ENCODE measurements around the gene SETDB1. TPM values are rescaled to one million over a fixed set of nuclear protein-coding genes. Genes with fewer than 3 reads are reported as not detected.
"Not testable (repeated sequence)": the region's sequence is repeated elsewhere in the genome, so short reads cannot be mapped to it uniquely, and the experiment has no call there.

Gene SETDB1
- total RNA-seq: 10 to 100 TPM; 58.5 to 59.3 TPM

DNA sequence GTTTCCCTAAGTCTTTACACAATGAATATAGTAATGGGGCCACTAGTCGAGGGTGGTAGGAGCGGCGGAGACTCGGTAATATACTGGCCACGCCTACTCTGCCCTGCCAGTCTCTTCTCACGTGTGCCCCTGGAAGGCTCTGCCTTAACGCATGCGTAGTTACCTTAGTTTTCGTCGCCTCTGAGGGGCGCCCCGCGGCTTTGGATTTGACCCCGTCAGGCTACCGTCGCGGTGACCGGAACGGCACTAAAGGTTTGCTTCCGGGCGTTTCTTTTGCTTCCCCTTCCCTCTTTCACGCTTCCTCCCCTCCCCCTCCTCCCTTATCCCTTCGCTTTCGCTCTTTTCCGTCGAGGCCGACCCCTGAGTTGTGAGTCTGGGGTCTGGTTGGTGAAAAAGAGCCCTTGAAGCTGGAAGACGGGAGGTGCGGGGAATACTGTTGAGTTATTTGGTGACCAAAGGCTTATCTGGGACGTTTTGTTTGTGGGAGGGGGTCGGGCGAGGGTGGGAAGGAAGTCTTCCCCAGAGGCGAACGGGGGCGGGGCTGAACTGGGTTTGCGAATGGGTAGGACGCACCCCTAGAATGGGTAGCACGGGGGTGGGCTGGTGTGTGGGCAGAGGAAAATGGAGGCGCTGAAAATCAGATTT, at the start of gene SETDB1:
TSS of gene SETDB1 (plus strand) at position 267 of the 645 bp plus-strand sequence. CDS start 1,352 bp downstream, outside the sequence.
- ATAC-seq (peak; percentile 98), DNase-seq (peak; percentile 98)
- Mint-ChIP-seq H3K4me3 (peak within 1 kb of the TSS; percentile 97), H3K27ac (peak within 1 kb of the TSS; percentile 97), H3K36me3 (ENCODE audit: low read depth) (peaks cover 41% of the 10 kb centered on the region), H3K4me1 (ENCODE audit: low read depth) (peaks cover 26% of the 10 kb centered on the region), H3K27me3 (ENCODE audit: low read depth) (no peaks in the 10 kb centered on the region), H3K9me3 (ENCODE audit: insufficient read depth) (no peaks in the 10 kb centered on the region)
- ChIA-PET POLR2A (interaction anchor here (0.7 to 2.0 kb wide), 7 partner anchors 36 to 437 kb away, joined by 3 to 5 read pairs (median 3); partner anchors contain the start of genes ENSA and MCL1), CTCF (interaction anchor here (1.1 to 2.5 kb wide), 6 partner anchors 47 to 365 kb away, joined by 3 to 7 read pairs (median 5); partner anchors contain the start of gene MINDY1)

DNA sequence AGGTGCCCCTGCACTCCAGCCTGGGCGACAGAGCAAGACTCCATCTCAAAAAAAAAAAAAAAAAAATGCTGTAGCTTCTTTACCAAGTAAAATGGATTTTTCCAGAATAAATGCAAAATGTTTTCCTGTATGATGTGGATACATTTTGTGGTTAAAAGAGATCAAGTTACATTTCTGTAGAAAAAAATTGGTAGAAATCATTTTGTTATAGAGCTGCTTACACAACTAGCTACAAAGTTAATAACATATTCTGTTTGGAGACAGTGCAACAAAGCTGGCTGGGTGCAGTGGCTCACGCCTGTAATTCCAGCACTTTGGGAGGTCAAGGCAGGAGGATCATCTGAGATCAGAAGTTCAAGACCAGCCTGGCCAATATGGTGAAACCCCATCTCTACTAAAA, 47.2 kb upstream of the SETDB1 start:
- not testable (repeated sequence) for H3K9me3 Mint-ChIP-seq (ENCODE audit: insufficient read depth); H3K4me3 Mint-ChIP-seq; H3K36me3 Mint-ChIP-seq (ENCODE audit: low read depth); DNase-seq; H3K27me3 Mint-ChIP-seq (ENCODE audit: low read depth); H3K27ac Mint-ChIP-seq; ATAC-seq
- peaks cover 42% of the 10 kb centered on the region for H3K4me1 Mint-ChIP-seq (ENCODE audit: low read depth)
- POLR2A ChIA-PET: interaction anchor here (0.6 to 0.7 kb wide), 2 partner anchors 44 to 443 kb away, joined by 3 read pairs; no protein-coding TSS in a partner anchor
- CTCF ChIA-PET: interaction anchor here (1.8 kb wide), 2 partner anchors 11 to 43 kb away, joined by 8 to 10 read pairs; no protein-coding TSS in a partner anchor

DNA sequence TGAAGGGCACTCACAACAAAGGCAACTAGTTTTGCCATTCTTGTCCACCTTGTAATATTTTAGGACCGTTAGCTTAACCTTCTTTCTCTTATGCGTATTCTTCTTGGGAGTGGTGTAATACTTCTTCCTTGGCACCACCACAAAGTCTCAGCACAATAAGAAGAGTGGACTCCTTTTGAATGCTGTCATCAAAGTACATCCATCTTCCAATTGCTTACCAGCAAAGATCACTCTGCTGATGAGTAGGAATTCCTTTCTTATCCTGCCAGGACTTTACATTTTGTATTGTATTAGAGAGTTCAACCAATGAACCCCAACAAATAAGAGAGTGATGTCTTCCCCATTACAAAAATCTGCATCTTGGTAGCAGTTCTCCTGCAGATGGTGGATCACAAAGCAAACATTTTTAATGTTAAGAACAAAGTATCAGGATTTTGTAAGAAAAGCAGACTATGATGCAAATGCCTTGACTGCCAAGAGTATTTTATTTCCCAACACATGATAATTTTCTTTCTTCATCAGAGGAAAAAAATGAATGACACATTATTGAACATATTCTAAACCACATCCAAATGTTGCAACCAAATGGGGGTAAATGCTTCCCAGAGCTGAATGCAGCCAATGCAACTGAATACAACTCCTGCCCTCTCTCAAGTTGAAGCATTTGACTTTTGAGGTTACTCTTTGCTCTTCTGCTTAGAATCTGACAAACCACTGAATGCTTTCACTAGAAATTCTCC, 44.7 kb upstream of the SETDB1 start:
- Mint-ChIP-seq H3K36me3 (ENCODE audit: low read depth) (no peaks in the 10 kb centered on the region), H3K27me3 (ENCODE audit: low read depth) (no peaks in the 10 kb centered on the region), H3K27ac (no peak overlapping the region), H3K9me3 (ENCODE audit: insufficient read depth) (no peaks in the 10 kb centered on the region), H3K4me3 (no peak overlapping the region), H3K4me1 (ENCODE audit: low read depth) (peaks cover 33% of the 10 kb centered on the region)
- DNase-seq: no peak
- ATAC-seq: no peak
- POLR2A ChIA-PET: interaction anchor here (0.5 kb wide), 1 partner anchor 41 kb away, joined by 3 read pairs; no protein-coding TSS in a partner anchor
- CTCF ChIA-PET: interaction anchor here (2.5 kb wide), 1 partner anchor 41 kb away, joined by 9 read pairs; no protein-coding TSS in a partner anchor

DNA sequence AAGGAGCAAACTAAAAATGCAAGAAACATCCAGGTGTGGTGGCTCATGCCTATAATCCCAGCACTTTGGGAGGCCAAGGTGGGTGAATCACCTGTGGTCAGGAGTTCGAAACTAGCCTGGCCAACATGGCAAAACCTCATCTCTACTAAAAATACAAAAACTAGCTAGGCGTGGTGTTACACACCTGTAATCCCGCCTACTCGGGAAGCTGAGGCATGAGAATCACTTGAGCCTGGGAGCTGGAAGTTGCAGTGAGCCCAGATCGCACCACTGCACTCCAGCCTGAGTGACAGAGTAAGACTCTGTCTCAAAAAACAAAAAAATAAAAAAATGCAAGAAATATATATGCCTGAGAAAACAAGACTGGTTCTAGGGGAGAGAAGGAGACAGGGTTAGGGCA, 43.0 kb upstream of the SETDB1 start:
- CTCF ChIA-PET: interaction anchor here (1.3 to 2.5 kb wide), 2 partner anchors 39 to 79 kb away, joined by 3 to 9 read pairs; no protein-coding TSS in a partner anchor
- H3K4me3 Mint-ChIP-seq; H3K9me3 Mint-ChIP-seq (ENCODE audit: insufficient read depth); ATAC-seq; POLR2A ChIA-PET; DNase-seq; H3K27ac Mint-ChIP-seq; H3K36me3 Mint-ChIP-seq (ENCODE audit: low read depth); H3K27me3 Mint-ChIP-seq (ENCODE audit: low read depth): not testable (repeated sequence)
- H3K4me1 Mint-ChIP-seq (ENCODE audit: low read depth): peaks cover 31% of the 10 kb centered on the region

DNA sequence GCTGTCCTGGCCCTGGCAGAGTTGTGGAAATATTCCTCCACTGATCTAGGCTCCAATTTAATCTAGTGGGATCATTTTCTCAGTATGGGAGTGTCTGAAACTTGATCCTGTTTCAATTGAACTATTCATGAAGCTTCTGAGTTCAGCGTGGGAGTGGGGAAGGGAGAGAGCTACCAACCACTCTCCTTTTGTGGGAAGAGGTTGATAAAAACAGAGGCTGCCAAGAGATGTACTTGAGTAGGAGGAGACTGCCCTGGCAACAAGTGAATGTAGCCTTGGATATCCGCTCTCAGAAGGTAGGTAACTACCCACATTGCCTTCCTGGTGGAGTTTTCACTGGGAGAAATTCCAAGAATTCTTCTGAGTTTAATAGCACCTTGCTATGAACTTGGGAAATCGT, 39.1 kb upstream of the SETDB1 start, which contains the start of gene CTXND2:
TSS of gene CTXND2 (plus strand) at position 119 of the 400 bp plus-strand sequence. CDS start 25,179 bp downstream, outside the sequence.
- POLR2A ChIA-PET: no interaction called here
- DNase-seq (no peak), ATAC-seq (no peak)
- Mint-ChIP-seq H3K27ac (no peak within 1 kb of the TSS), H3K27me3 (ENCODE audit: low read depth) (no peaks in the 10 kb centered on the region), H3K4me1 (ENCODE audit: low read depth) (peaks cover 52% of the 10 kb centered on the region), H3K4me3 (no peak within 1 kb of the TSS), H3K9me3 (ENCODE audit: insufficient read depth) (no peaks in the 10 kb centered on the region), H3K36me3 (ENCODE audit: low read depth) (peaks cover 8% of the 10 kb centered on the region)
- CTCF ChIA-PET: interaction anchor here (0.6 to 1.9 kb wide), 2 partner anchors 23 to 35 kb away, joined by 3 to 14 read pairs; no protein-coding TSS in a partner anchor

DNA sequence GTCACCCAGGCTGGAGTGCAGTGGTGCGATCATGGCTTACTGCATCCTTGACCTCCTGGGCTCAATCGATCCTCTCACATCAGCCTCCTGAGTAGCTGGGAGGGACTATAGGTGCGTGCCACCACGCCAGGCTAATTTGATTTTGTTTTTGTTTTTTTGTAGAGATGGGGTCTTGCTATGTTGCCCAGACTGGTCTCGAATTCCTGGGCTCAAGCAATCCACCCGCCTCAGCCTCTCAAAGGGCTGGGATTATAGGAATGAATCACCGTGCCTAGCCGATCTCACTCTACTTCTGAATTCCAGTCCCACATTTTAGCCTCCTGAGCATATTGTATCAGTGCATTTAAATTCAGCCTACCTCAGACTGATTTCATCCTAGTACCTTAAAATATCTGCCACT, 37.4 kb upstream of the SETDB1 start:
- ChIA-PET CTCF (interaction anchor here (2.4 kb wide), 1 partner anchor 10 kb away, joined by 10 read pairs; no protein-coding TSS in a partner anchor), POLR2A (no interaction called here)
- DNase-seq: no peak
- no peaks in the 10 kb centered on the region for H3K9me3 Mint-ChIP-seq (ENCODE audit: insufficient read depth)
- H3K27ac Mint-ChIP-seq: no peak overlapping the region
- H3K27me3 Mint-ChIP-seq (ENCODE audit: low read depth): no peaks in the 10 kb centered on the region
- H3K36me3 Mint-ChIP-seq (ENCODE audit: low read depth): peaks cover 8% of the 10 kb centered on the region
- ATAC-seq: no peak
- no peak overlapping the region for H3K4me3 Mint-ChIP-seq
- peaks cover 41% of the 10 kb centered on the region for H3K4me1 Mint-ChIP-seq (ENCODE audit: low read depth)

DNA sequence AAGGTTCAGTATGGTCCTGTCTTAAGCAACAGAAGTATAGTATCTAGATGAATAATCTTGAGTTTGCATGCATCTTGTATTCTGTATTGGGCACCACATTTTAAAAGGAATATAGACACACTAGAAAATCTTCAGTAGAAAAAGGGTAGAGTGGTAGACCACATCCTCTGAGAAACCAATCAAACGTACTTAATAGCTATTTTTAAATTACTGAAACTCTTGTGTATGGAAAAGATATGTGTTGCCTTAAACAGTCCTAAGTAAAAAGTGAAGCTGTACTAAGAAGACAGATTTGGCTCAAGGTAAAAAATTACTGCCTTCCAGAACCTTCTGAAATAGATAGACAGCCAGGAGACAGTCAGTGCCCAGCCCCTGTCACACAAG, 36.1 kb upstream of the SETDB1 start:
- peak overlapping the region; percentile 58 for H3K27ac Mint-ChIP-seq
- peak; percentile 27 for DNase-seq
- peak overlapping the region; percentile 56 for H3K4me3 Mint-ChIP-seq
- H3K9me3 Mint-ChIP-seq (ENCODE audit: insufficient read depth): no peaks in the 10 kb centered on the region
- POLR2A ChIA-PET: interaction anchor here (0.6 to 1.8 kb wide), 6 partner anchors 14 to 266 kb away, joined by 3 to 8 read pairs (median 4); partner anchors contain the start of genes ARNT and SETDB1
- peaks cover 8% of the 10 kb centered on the region for H3K36me3 Mint-ChIP-seq (ENCODE audit: low read depth)
- peak; percentile 87 for ATAC-seq
- CTCF ChIA-PET: interaction anchor here (0.7 to 2.9 kb wide), 7 partner anchors 10 to 155 kb away, joined by 3 to 32 read pairs (median 4); no protein-coding TSS in a partner anchor
- peaks cover 36% of the 10 kb centered on the region for H3K4me1 Mint-ChIP-seq (ENCODE audit: low read depth)
- H3K27me3 Mint-ChIP-seq (ENCODE audit: low read depth): no peaks in the 10 kb centered on the region

DNA sequence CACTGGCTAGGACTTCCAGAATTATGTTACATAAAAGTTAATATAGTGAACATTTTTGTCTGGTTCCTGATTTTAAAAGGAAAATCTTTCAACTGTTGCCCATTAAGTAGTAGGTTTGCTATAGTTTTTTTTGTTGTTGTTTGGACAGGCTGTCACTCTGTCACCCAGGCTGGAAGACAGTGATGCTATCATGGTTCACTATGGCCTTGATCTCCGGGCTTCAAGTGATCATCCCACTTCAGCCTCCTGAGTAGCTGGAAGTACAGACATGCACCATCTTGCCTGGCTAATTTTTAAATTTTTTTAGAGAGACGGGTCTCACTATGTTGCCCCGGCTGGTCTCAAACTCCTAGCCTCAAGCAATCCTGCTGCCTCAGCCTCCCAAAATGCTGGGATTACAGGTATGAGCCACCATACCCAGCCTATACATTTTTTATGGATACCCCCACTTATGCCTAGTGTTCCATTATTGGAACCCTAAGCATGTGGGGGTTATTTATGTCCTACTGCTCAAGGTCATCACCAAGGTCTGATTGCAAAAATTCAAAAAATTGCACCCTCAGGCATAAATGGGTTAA, 32.7 kb upstream of the SETDB1 start:
- H3K27me3 Mint-ChIP-seq (ENCODE audit: low read depth): peaks cover 2% of the 10 kb centered on the region
- ChIA-PET POLR2A (interaction anchor here (0.6 kb wide), 1 partner anchor 18 kb away, joined by 3 read pairs; no protein-coding TSS in a partner anchor), CTCF (interaction anchor here (1.0 kb wide), 1 partner anchor 29 kb away, joined by 5 read pairs; no protein-coding TSS in a partner anchor)
- no peak overlapping the region for H3K4me3 Mint-ChIP-seq
- no peak overlapping the region for H3K27ac Mint-ChIP-seq
- DNase-seq (no peak), ATAC-seq (no peak)
- no peaks in the 10 kb centered on the region for H3K9me3 Mint-ChIP-seq (ENCODE audit: insufficient read depth)
- peaks cover 4% of the 10 kb centered on the region for H3K36me3 Mint-ChIP-seq (ENCODE audit: low read depth)
- H3K4me1 Mint-ChIP-seq (ENCODE audit: low read depth): peaks cover 29% of the 10 kb centered on the region

DNA sequence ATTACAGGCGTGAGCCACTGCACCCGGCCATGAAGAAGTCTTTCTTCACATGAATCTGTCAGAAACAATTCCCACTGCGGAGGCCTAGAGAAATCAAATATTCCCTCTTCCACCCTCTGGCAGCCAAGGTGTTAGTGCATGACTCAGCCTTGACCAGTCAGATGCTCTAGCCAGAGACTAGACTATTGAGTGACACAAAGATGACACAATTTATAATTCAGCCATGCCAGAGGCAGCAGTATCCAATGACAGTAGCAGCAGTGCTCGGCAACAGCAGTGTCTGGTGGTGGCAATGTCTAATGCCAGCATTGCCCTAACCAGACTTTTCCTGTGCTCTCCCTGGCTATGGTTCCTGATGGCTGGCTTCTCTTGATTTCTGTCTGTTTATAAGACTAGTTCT, 30.5 kb upstream of the SETDB1 start:
- Mint-ChIP-seq H3K27ac (no peak overlapping the region), H3K9me3 (ENCODE audit: insufficient read depth) (peaks cover 5% of the 10 kb centered on the region), H3K27me3 (ENCODE audit: low read depth) (peaks cover 2% of the 10 kb centered on the region), H3K4me3 (no peak overlapping the region), H3K4me1 (ENCODE audit: low read depth) (peaks cover 11% of the 10 kb centered on the region), H3K36me3 (ENCODE audit: low read depth) (no peaks in the 10 kb centered on the region)
- ChIA-PET CTCF (interaction anchor here (1.0 kb wide), 1 partner anchor 27 kb away, joined by 3 read pairs; no protein-coding TSS in a partner anchor), POLR2A (no interaction called here)
- no peak for DNase-seq
- ATAC-seq: no peak

DNA sequence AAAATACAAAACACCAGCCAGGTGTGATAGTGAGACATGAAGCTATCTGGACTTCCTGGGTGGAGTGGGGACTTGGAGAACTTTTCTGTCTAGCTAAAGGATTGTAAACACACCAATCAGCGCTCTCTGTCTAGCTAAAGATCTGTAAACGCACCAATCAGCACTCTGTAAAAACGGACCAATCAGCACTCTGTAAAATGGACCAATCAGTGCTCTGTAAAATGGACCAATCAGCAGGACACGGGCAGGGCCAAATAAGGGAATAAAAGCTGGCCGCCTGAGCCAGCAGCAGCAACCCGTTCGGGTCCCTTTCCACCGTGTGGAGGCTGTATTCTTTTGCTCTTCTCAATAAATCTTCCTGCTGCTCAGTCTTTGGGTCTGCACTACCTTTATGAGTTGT, 26.4 kb upstream of the SETDB1 start:
- H3K27ac Mint-ChIP-seq; ATAC-seq; DNase-seq; POLR2A ChIA-PET; H3K4me3 Mint-ChIP-seq; H3K4me1 Mint-ChIP-seq (ENCODE audit: low read depth); H3K27me3 Mint-ChIP-seq (ENCODE audit: low read depth); H3K36me3 Mint-ChIP-seq (ENCODE audit: low read depth); H3K9me3 Mint-ChIP-seq (ENCODE audit: insufficient read depth): not testable (repeated sequence)
- CTCF ChIA-PET: interaction anchor here (0.8 to 1.1 kb wide), 2 partner anchors 10 to 22 kb away, joined by 3 to 4 read pairs; no protein-coding TSS in a partner anchor

DNA sequence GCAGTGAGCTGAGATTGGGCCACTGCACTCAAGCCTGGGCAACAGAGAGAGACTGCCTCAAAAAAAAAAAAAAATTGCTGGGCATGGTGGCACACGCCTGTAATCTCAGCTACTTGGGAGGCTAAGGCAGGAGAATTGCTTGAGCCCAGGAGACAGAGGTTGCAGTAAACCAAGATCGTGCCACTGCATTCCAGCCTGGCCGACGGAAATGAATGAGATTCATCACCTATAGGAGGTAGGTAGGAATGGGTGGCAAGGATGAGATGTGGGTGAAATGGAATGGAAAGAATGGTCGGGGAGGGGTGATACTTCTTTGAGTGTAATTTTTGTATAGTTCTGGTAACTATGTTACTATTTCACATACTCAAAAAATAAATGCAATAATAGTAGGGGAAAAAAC, 23.8 kb upstream of the SETDB1 start:
- DNase-seq (no peak), ATAC-seq (no peak)
- H3K27me3 Mint-ChIP-seq (ENCODE audit: low read depth): peaks cover 3% of the 10 kb centered on the region
- H3K4me3 Mint-ChIP-seq: no peak overlapping the region
- no peaks in the 10 kb centered on the region for H3K4me1 Mint-ChIP-seq (ENCODE audit: low read depth)
- H3K27ac Mint-ChIP-seq: no peak overlapping the region
- H3K9me3 Mint-ChIP-seq (ENCODE audit: insufficient read depth): peaks cover 5% of the 10 kb centered on the region
- H3K36me3 Mint-ChIP-seq (ENCODE audit: low read depth): no peaks in the 10 kb centered on the region
- ChIA-PET POLR2A (no interaction called here), CTCF (interaction anchor here (2.8 kb wide), 1 partner anchor 20 kb away, joined by 9 read pairs; no protein-coding TSS in a partner anchor)

Measured in activated CD8-positive, alpha-beta T cell treated with anti-CD3 and anti-CD28 coated beads, Interleukin-2, amount 10 ng/mL, durations not matched to agents 7 days and 5 days (primary cell).